ENCODE measurements around the gene POLR2E.
A peak's percentile ranks its signal among the peaks of the same experiment; 100 is the strongest.

POLR2E gene

GRCh38 chr19:1062387-1063029, 32.7 kb downstream of the POLR2E start:
- no peak for DNase-seq

- no peak for DNase-seq
Observed at GRCh38 chr19:1061987-1062386, 33.2 kb downstream of the POLR2E start.

- no peak for DNase-seq
Observed at GRCh38 chr19:1060689-1061088, 34.5 kb downstream of the POLR2E start.

- DNase-seq = no peak
Observed at GRCh38 chr19:1058112-1058511, 37.1 kb downstream of the POLR2E start.

- DNase-seq = peak in 1 of 2 experiments; percentile 76
Observed at GRCh38 chr19:1057176-1057855, 37.9 kb downstream of the POLR2E start.

GRCh38 chr19:1055886-1056620, 39.1 kb downstream of the POLR2E start:
- no peak for DNase-seq

GRCh38 chr19:1055028-1055425, 40.1 kb downstream of the POLR2E start:
- no peak for DNase-seq

GRCh38 chr19:1054102-1055027, 40.8 kb downstream of the POLR2E start:
- DNase-seq = no peak

GRCh38 chr19:1053176-1054101, 41.7 kb downstream of the POLR2E start:
- no peak for DNase-seq

GRCh38 chr19:1052349-1052975, 42.7 kb downstream of the POLR2E start:
- DNase-seq = no peak

GRCh38 chr19:1051791-1052190, 43.4 kb downstream of the POLR2E start:
- DNase-seq = no peak

- DNase-seq = no peak
Observed at GRCh38 chr19:1050989-1051788, 44.0 kb downstream of the POLR2E start.

GRCh38 chr19:1049800-1050199, 45.4 kb downstream of the POLR2E start:
- DNase-seq = no peak

GRCh38 chr19:1049106-1049505, 46.1 kb downstream of the POLR2E start:
- no peak for DNase-seq

GRCh38 chr19:1047696-1048147, 47.5 kb downstream of the POLR2E start:
- no peak for DNase-seq

- DNase-seq = no peak
Observed at GRCh38 chr19:1046836-1047695, 48.1 kb downstream of the POLR2E start.

GRCh38 chr19:1046117-1046626, 49.0 kb downstream of the POLR2E start:
- DNase-seq = no peak

GRCh38 chr19:1045247-1045603, 50.0 kb downstream of the POLR2E start:
- peak in 1 of 2 experiments; percentile 45 for DNase-seq
